PFSK-1 (cell line): ENCODE data around the gene LVRN.

Experiments
- FOXP2 ChIP-seq: optimal IDR thresholded peaks from 2 replicates; pipeline ENCODE3; 2011; ENCODE audit warnings: borderline replicate concordance, control low read depth, inconsistent platforms; ENCODE audit not compliant: insufficient read depth; ENCODE audit errors: extremely low read length, extremely low read depth
- POLR2AphosphoS5 ChIP-seq: IDR thresholded peaks from 2 replicates; pipeline ENCODE4 v1.6.1; 2012; ENCODE audit warnings: low read depth, mild to moderate bottlenecking, control low read depth, low read length, moderate library complexity
- REST ChIP-seq, 2 experiments: IDR thresholded peaks; 2 replicates each; pipeline versions ENCODE4 v1.6.1 to v1.8.0; 2011 to 2012; ENCODE audit warnings: low read depth in 2 of 2, low read length in 2 of 2, control low read depth in 1 of 2, inconsistent platforms in 1 of 2, mild to moderate bottlenecking in 1 of 2, moderate library complexity in 1 of 2; ENCODE audit not compliant: insufficient read depth in 1 of 2
- SIN3A ChIP-seq: IDR thresholded peaks from 2 replicates; pipeline ENCODE4 v1.6.1; 2012; ENCODE audit warnings: mild to moderate bottlenecking, low read length, moderate library complexity, borderline replicate concordance; ENCODE audit not compliant: insufficient read depth
- TAF1 ChIP-seq: IDR thresholded peaks from 2 replicates; pipeline ENCODE4 v1.6.1; 2012; ENCODE audit warnings: low read length, control low read depth, borderline replicate concordance; ENCODE audit not compliant: insufficient read depth

- no peak for TF ChIP-seq POLR2AphosphoS5
- no peak for TF ChIP-seq REST (IDR thresholded peaks at IDR 0.05; ENCODE audit: insufficient read depth in 1 of 2, low read depth in 2 of 2, low read length in 2 of 2)
- no peak for TF ChIP-seq SIN3A
- no peak for TF ChIP-seq TAF1
- TF ChIP-seq FOXP2, result no peak
Observed at GRCh38 chr5:116075191-116075831, 113.0 kb downstream of the LVRN start.
